GM21825 (cell line): Measurements from ENCODE around the gene ACTL10.
"Not testable (repeated sequence)": the region's sequence is repeated elsewhere in the genome, so short reads cannot be mapped to it uniquely, and the experiment has no call there.

Experiments
- ATAC-seq: cut with Tn5 transposase; IDR thresholded peaks from one replicate; pipeline ENCODE4 v1.9.1; 2021; ENCODE audit warnings: mild to moderate bottlenecking, moderate library complexity; ENCODE audit not compliant: unreplicated experiment

ACTL10 gene

DNA sequence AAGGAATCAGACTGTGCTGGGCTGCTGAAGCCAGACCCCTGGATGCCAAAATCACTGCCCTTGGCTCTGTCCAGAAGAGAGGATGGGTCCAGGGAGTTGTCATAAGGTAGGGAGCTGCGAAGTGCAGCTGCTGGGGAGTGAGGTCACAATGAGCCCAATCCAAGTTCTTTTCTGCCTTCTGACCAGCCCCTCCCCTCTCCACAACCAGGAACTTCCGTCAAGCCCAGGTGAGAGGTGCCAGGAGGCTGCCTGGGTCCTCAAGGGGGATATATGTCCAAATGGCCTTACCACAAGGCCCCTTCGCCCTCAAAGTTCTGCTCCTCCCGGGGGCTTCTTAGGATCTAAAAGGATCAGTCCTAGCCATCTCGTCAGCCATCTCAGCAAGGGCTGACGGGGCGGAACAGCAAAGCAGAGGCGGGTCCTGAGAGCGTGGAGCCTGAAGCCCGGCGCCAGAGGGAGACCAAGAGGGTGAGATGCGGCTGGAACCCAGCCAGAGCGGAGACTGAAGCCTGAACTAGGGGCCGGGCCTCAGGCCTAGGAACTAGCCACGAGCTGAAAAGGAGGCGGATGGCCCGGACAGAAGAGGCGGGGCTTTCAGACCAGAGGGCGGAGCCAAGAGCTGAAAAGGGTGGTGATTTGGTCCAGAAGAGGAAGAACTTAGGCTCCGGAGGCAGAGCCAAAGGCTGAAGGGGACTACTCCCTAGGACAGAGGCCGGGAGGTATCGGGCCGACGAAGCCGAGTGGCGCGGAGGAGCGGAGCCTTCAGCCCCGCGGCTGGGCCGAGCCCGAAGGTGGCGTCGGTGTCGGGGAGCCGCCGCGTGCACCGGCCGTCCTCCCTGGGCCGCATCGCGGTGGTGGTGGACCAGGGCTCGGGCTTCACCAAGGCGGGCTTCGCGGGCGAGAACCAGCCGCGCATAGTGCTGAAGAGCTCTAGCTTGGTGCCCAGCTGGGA is at the start of gene ACTL10:
Gene ACTL10, plus strand, starts transcription at position 651 of the 952 bp plus-strand sequence. CDS start 555 bp downstream, outside the sequence.
- ATAC-seq, result peak; percentile 56

DNA sequence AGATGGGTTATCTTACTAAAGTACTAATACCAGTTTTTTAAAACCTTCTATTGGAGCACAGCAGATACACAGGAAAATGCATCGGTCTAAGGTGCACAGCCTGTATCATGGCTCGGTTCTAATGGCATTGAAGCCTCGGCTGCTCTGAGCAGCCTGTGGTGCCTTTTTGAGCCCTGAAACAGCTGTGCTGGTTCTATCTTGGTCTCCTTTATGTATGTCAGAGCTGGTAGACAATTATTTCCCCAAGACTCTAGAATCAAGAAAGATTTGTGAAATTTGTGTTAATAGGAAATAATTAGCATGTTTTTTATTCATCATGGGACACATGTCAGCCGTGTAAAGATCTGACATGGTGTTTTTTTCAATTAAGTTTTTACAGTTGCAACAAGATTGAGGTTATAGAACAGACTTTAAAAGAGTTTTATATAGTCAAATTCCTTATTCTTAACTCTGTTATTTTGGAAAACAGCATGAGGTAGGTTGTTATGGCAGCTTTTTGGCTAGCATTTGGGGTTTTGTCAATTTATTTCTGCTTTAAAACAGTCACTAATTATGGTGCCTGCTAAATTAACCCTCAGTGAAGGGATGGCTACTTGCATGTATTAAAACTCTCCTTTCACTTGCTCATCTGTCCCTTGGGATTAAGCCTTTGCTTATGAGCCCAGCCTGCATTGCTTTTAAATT is 44.9 kb upstream of the ACTL10 start:
- ATAC-seq, result no peak

DNA sequence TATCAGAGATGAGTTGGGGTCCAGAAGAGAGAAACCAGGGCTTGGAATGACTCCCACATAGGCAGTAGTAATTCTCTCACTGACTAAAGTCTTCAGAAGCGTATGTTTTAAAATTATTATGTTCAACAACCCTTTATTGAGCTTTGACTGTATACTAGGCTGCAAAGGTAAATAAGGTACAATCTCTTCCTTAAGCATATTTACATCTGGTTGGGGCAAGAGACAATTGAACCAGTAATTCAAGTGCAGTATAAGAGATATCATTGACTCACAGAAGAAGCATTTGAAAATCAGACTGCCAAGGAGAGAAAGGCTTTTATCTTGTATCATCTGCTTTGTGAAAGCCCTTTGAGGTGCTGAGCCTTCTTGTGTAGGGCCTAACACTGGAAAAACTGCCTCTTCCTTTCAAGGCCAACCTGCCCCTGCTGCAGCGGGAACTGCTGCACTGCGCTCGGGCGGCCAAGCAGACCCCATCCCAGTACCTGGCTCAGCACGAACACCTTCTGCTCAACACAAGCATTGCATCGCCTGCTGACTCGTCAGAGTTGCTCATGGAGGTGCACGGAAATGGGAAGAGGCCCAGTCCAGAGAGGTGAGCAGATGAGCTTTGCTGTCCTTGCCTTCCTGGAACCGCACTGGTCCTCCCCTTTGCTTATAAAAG is 43.9 kb upstream of the ACTL10 start:
- no peak for ATAC-seq

DNA sequence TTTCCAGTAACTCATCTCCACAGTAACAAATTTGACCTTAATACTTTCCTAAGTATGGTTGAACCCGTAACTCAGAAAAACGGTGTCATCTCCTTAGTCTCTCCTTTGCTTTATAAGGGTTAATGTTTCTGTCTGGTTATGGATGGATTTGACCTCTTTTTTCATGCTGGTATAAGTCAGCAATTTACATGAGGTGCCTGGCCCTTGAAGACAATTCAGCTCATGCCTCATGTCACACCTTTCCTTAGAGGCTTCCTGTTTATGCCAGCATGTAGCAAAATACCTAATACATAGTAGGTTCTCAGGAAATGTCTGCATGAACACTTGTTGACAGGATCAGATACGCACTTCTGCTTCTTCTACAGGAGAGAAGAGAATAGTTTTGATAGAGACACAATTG is 42.3 kb upstream of the ACTL10 start:
- ATAC-seq, result no peak

DNA sequence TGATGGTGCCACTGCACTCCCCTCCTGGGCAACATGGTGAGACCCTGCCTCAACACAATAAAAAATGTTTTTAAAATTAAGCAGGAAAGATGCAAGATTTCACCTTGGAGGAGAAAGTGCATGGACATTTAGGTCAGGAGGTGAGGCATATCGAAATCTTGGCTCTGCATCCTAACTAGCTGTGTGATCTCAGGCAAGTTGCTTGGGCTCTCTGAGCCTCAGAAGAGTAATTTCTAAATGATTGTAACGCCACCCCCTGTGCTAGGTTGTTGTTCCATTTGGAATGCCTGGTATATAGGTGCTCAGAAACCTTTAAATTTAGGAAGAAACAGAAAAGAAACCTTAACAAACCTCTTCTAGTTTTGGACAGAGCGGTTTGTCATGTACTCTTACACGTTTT is 40.6 kb upstream of the ACTL10 start:
- ATAC-seq, result no peak

DNA sequence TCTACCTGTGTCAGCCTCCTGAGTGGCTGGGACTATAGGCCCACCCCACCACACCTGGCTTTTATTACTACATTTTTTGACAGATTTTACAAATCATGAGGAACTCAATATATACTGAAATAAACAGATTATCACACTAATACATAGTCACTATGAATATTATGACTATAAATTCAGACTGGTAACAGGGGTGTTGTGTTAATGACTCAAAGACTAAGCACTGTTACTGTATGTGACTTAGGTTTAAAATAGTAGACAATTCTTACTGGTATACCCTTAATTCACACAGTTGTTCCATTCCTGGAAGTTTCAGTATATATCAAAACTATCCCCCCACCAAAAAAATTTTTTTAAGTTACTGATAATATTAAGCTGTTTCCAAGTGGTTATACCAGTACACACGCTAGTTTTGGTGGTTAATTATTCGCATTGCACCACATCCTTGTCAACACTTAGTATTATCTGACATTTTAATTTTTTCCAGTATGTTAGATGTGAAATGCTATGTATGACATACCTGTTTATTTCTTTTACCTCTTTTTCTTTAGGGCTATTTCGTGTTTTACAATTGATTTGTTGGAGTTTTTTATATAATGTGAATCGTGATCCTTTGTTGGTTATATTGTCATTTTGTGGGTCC is 39.0 kb upstream of the ACTL10 start:
- no peak for ATAC-seq

DNA sequence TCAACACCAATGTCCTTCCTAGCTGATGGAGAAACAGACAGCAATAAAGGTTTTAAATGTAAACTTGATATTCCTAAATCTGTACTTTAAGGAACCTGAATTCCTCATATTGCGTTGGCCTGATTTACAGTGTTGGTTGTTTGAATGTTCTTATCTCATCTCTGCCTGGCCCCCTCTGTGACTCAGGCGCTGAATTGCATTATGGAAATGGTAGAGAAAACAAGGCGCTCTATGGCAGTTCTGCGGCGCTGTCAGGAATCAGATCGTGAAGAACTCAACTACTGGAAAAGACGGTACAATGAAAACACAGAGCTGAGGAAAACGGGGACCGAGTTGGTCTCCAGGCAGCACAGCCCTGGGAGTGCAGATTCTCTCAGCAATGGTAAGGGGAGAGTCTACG is 37.2 kb upstream of the ACTL10 start:
- ATAC-seq, result no peak

DNA sequence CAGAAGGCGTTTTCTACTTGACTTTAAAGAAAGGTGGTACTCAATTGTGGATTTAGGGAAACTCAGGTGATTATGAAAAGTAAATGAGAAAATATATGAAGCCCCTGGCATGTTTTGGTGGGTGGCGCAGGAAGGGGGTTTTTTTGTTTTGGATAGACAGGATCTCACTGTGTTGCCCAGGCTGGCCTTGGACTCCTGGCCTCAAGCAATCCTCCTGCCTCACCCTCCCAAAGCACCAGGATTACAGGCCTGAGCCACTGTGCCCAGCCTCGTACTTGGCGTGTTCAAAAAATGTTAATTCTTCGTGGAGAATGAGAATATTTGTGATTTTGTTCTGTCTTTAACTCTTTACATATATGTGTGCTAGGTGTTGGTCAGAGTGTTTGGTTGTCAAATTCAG is 36.8 kb upstream of the ACTL10 start:
- ATAC-seq, result no peak

DNA sequence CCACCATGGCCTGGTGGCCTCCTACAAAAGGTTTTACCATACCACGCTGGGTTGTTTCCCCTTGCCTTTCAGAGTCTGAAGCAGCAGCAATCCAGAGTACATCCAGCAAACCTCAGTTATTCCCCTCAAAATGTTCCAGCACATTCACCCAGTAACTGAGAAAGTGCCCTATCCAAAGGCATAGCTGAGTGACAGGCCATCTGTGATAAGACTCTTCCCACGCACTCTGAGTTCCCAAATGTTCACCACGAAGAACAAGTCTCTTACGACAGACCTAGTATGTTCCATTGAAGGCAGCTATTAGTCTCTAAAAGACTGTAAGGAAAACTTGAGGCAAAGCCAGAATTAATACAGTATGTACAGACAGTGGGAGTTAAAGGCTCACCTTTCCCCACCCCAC is 36.2 kb upstream of the ACTL10 start:
- ATAC-seq, result no peak

DNA sequence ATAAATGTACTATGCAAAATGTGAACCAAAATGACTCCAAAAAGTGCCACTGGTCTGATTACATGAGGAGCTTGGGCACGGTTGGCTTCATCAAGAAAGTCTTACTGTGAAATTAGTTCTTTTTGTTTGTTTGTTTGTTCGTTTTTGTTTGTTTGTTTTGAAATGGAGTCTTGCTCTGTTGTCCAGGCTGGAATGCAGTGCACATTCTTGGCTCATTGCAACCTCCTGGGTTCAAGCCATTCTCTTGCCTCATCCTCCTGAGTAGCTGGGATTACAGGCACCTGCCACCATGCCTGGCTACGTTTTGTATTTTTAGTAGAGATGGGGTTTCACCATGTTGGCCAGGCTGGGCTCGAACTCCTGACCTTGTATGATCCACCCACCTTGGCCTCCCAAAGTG is 34.8 kb upstream of the ACTL10 start:
- ATAC-seq, result not testable (repeated sequence)

DNA sequence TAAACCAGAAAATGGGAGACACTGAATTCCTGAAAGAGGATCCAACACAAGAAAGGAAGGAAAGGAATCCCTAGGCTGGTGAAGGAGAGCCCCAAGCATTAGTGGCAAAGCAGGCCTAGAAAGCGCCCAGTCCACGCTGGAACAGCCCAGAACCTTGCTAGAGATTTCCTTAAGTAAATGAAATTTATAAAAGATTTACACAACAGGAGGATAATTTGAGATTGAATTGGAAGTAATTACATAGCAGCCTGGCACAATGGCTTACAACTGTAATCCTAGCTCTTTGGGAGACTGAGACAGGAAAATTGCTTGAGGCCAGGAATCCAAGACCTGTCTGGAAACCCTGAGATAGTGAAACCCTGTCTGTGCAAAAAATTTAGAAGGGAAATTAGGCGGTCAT is 31.4 kb upstream of the ACTL10 start:
- no peak for ATAC-seq

DNA sequence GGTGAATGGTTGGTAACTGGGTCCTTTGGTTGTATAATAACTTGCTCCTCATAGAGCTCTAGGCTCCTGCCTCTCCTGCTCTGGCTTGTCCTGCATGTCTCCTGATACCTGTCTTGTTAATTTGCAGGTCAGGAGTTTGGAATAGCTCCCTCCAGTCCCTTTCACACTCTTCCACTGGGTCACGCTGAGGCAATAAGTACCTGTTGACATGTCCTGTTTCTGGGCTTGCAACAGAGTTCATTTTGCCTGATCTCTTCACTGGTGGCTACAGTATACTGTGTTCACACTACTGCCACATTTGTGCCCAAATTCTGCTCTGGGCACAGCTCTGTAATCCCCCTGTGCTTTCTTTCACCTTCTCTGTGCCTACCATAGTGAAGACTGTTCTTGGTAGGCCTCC is 30.0 kb upstream of the ACTL10 start:
- no peak for ATAC-seq

DNA sequence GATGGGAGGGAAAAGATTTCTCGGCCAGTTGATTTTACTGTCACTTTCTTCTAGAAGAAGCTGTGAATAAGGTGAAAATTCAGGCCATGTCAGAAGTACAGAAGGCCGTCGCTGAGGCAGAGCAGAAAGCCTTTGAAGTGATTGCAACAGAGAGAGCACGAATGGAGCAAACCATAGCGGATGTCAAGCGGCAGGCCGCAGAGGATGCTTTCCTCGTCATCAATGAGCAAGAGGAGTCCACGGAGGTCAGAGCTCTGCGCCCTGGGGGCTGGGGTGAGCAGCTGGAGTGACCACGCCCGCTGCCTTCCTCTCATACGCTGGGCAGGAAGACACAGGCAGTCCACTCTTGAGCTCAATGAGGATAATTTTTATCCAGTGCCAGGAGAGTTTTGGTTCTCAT is 26.5 kb upstream of the ACTL10 start:
- no peak for ATAC-seq

DNA sequence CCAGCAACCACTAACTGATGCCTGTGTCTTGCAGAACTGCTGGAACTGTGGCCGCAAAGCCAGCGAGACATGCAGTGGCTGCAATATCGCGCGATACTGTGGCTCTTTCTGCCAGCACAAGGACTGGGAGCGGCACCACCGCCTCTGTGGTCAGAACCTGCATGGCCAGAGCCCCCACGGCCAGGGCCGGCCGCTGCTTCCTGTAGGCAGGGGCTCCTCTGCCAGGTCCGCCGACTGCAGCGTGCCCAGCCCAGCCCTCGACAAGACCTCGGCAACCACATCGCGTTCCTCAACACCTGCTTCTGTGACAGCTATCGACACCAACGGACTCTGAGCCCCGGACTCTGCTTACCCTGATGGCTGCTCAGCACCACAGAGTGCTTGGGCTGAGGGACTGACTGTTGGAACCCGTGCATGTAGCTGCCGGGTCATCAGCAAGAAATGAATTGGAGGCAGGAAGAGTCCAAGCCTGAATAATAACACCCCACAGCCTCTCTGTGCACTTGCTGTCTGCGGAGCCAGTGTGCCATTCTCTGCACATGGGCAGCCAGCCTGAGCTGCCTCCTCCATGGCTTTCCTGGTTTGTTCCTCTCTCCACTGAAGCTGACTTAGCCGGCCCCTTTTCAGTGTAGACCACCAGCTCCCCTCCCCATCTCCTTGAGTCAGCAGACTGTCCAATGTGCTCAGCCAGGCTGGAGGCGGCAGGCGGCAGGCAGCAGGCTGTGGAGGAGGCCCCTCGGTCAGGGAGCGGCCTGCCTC is 22.3 kb upstream of the ACTL10 start:
- ATAC-seq, result no peak

DNA sequence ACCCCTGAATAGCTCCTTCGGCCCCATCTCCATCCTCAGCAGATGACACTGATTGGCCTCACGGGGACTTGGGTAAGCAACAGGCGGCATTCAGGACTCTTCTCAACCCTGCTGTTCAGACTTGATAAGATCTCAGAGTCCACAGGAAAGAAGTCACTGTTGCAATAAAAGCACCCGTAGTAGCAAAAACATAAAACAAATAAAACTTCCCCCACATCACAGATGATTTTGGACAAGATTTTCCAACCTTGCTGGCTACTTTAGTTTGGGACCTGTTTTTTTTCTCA is 21.7 kb upstream of the ACTL10 start:
- no peak for ATAC-seq

DNA sequence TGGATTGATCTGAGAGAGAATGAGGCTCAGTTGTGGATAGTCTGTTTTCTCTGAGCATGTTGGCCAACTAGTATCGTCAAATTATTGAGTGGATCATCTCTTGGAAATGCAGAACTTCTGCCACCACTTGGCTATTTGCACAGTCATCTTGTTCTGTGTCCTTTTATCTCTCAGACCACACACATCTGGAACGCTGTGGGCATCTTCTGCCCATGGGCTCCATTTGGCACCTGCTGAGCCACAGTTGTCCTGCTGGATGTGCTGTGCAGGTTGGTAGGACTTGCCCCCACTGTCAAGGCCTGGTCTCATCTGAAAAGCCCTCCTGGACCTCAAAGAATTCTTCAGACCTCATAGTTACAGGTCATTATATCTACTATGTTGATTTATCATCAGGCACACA is 21.3 kb upstream of the ACTL10 start:
- no peak for ATAC-seq

DNA sequence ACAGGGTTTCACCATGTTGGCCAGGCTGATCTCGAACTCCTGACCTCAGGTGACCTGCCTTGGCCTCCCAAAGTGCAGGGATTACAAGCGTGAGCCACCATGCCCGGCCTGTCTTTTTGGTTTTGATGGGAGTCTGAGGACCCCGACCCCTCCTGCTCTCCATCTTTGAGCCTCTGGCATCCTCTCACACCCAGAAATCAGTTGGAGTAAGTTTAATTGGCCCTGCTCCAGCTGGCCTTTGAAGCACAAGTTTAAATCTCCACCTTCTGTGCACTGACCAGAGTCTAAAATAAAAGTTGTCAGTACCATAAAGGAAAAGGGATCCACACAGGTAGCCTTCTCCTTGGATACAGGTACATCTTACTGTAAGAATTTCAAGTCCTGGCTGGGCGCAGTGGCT is 20.6 kb upstream of the ACTL10 start:
- ATAC-seq, result no peak

DNA sequence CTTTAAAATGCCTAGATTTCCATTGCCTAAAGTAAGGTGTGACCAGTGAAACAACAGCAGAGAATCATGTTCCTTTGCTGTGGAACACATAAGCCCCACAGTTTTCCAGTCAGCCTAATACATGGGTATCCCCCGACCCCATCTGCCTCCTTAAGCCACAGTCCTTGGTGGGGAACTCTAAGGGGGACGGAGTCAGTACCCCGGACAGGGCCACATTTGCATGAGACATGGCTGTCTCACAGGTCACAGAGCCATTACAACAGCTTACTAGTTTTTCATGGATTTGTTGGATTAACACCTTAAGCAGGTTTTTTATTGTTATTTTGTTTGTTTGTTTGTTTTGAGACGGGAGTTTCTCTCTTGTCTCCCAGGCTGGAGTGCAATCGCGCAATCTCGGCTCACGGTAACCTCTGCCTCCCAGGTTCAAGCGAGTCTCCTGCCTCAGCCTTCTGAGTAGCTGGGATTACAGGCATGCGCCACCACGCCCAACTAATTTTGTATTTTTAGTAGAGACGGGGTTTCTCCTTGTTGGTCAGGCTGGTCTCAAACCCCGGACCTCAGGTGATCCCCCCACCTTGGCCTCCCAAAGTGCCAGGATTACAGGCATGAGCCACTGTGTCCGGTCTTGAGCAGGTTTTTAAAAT is 19.7 kb upstream of the ACTL10 start:
- not testable (repeated sequence) for ATAC-seq

DNA sequence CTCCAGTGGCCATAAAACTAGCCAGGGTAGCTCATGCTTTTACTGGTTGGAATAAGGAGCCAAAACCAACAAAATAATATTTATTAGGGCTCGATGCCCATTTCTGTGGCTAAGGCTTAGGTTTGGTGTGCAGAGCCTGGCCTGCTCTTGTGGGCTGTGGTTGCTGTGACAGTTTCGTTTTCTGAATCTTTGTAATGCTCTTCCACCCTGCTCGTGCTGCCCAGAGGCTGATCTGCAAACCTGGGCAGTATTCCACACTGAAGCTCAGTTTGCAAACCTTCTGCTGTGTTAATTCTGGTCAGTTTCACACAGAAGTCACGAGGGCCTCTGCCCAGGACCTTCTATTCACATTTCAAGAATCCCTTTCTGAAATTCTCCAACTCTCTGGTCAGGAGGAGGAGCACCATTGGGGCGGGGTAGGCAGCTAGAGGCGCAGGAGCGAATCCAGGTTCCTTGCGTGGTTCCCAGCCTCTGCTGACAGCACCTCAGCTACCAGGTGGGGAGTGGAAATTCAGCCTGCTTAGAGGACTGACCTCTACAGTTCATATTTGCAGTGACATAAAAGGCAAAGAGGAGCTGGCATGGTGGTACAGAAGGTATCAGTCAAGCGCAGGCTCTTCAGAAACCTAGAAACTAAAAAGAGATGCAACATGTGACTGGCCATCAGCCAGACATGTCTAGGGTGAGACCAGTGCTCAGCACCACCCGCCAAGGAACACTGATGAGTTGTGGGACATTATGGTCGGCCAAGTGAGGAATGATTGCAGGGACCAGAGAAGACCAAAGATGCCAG is 18.9 kb upstream of the ACTL10 start:
- ATAC-seq, result peak; percentile 72
